ENCODE data around the gene PBX4. TPM values are rescaled to one million over a fixed set of nuclear protein-coding genes. Genes with fewer than 3 reads are reported as not detected.

The PBX4 gene
- total RNA-seq, 1 experiment from 2014 or later: 11.6 TPM

DNA sequence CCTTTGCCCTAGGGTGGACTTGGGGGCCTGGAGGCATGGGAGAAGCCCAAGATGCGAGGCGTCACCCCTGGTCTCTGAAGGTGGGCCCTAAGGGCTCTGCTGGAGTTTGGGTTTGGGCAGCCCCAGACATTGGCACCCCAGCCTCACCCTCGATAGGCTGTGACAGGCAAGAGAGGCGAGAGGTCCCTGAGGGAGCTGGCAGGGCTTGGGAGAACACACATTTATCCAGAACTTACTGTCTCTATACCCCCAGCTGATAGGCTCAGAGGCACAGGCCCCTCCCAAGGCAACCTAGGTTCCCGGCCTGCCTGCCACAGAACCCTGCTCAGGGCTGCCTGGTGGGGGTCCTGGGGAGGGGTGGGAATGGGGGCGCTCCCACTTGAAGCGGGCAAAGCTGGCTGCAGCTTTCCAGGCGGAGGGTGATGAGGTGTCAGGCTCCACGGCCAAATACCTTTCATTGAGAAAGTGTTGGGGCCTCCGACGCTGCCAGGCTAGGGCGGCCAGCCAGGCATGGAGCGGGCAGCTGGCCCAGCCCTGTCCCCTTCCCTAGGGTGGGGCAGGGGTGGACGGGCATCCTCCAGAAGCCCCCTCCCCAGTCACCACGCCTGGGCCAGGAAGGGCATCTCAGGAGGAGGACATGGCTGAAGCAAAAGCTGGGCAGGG is 70.7 kb downstream of the PBX4 start:
- CTCF ChIA-PET: no interaction called here
- ATAC-seq: no peak
- Histone ChIP-seq H4K20me1 (ENCODE audit: insufficient read depth) (no peaks in the 10 kb centered on the region), H3K4me2 (ENCODE audit: low read length) (no peak overlapping the region), H3K4me1 (ENCODE audit: control insufficient read depth in 1 of 2, insufficient read depth in 2 of 2, low read length in 2 of 2) (no peaks in the 10 kb centered on the region), H2AFZ (ENCODE audit: low read depth, low read length, poor library complexity, severe bottlenecking) (no peak overlapping the region), H3K9me2 (ENCODE audit: insufficient read depth) (no peaks in the 10 kb centered on the region), H3K79me2 (ENCODE audit: insufficient read depth, low read length) (no peaks in the 10 kb centered on the region), H3K9me3 (ENCODE audit: control insufficient read depth in 1 of 2, insufficient read depth in 1 of 2, low read depth in 1 of 2, low read length in 2 of 2) (no peaks in the 10 kb centered on the region), H3K4me3 (replicated peaks in 1 of 2; ENCODE audit: low read depth in 1 of 2, low read length in 2 of 2) (no peak overlapping the region), H3K27me3 (ENCODE audit: insufficient read depth, low read length) (no peaks in the 10 kb centered on the region), H3K27ac (ENCODE audit: low read depth, low read length) (no peak overlapping the region), H3K36me3 (ENCODE audit: control insufficient read depth in 1 of 2, insufficient read depth in 2 of 2, low read length in 2 of 2) (no peaks in the 10 kb centered on the region), H3K9ac (ENCODE audit: low read length) (no peak overlapping the region)
- intact Hi-C loops (cut with micrococcal nuclease): loop anchor here (10.0 kb wide), 1 partner anchor 227 kb away; no protein-coding TSS in a partner anchor
- POLR2A ChIA-PET: no interaction called here
- TF ChIP-seq CBX3 (IDR thresholded peaks at IDR 0.05; ENCODE audit: low read depth): no peak
- TF ChIP-seq FOSL1 (IDR thresholded peaks at IDR 0.05; ENCODE audit: low read depth): no peak
- TF ChIP-seq, protein P1, sequence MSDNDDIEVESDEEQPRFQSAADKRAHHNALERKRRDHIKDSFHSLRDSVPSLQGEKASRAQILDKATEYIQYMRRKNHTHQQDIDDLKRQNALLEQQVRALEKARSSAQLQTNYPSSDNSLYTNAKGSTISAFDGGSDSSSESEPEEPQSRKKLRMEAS (IDR thresholded peaks at IDR 0.05): no peak
- TF ChIP-seq, protein P2, sequence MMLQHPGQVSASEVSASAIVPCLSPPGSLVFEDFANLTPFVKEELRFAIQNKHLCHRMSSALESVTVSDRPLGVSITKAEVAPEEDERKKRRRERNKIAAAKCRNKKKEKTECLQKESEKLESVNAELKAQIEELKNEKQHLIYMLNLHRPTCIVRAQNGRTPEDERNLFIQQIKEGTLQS (IDR thresholded peaks at IDR 0.05): no peak
- no peak for TF ChIP-seq ZFX (IDR thresholded peaks at IDR 0.05)
- TF ChIP-seq YY1 (IDR thresholded peaks at IDR 0.05; ENCODE audit: extremely low read depth, insufficient replicate concordance, low read depth, low read length): no peak
- no peak for TF ChIP-seq EGR1 (IDR thresholded peaks at IDR 0.05; ENCODE audit: low read depth)
- no peak for TF ChIP-seq POLR2AphosphoS5 (IDR thresholded peaks at IDR 0.05; ENCODE audit: low read depth, low read length)
- TF ChIP-seq, protein P3, sequence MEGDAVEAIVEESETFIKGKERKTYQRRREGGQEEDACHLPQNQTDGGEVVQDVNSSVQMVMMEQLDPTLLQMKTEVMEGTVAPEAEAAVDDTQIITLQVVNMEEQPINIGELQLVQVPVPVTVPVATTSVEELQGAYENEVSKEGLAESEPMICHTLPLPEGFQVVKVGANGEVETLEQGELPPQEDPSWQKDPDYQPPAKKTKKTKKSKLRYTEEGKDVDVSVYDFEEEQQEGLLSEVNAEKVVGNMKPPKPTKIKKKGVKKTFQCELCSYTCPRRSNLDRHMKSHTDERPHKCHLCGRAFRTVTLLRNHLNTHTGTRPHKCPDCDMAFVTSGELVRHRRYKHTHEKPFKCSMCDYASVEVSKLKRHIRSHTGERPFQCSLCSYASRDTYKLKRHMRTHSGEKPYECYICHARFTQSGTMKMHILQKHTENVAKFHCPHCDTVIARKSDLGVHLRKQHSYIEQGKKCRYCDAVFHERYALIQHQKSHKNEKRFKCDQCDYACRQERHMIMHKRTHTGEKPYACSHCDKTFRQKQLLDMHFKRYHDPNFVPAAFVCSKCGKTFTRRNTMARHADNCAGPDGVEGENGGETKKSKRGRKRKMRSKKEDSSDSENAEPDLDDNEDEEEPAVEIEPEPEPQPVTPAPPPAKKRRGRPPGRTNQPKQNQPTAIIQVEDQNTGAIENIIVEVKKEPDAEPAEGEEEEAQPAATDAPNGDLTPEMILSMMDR (IDR thresholded peaks at IDR 0.05 in 2 of 3, conservative IDR thresholded peaks at IDR 0.05 in 1 of 3; ENCODE audit: borderline replicate concordance in 1 of 3, insufficient read depth in 1 of 3, low read depth in 2 of 3, low read length in 2 of 3): no peak
- no peak for TF ChIP-seq POLR2A (IDR thresholded peaks at IDR 0.05; ENCODE audit: borderline replicate concordance, extremely low read depth, insufficient read depth, insufficient read length)
- no peak for TF ChIP-seq EZH2 (IDR thresholded peaks at IDR 0.05)
- no peak for TF ChIP-seq ELF1 (IDR thresholded peaks at IDR 0.05; ENCODE audit: borderline replicate concordance, low read depth)
- TF ChIP-seq TCF7L2 (IDR thresholded peaks at IDR 0.05; ENCODE audit: borderline replicate concordance, extremely low read depth, insufficient read depth, insufficient read length): no peak
- DNase-seq (ENCODE audit: low read depth, low spot score): no peak
- RAD21 ChIA-PET (ENCODE audit: low non-redundant PET in 1 of 2, low total read pairs in 2 of 2, uncharacterized antibody in 2 of 2, unreplicated experiment in 2 of 2): no interaction called here
- BruUV-seq (replicated peaks): no TSS peak
